ENCODE data around the gene PGPEP1.

Gene PGPEP1

GRCh38 chr19:18418029-18418482, 77.7 kb downstream of the PGPEP1 start:
- DNase-seq = peak; percentile 68

- DNase-seq = no peak
These were observed 78.2 kb downstream of the PGPEP1 start for GRCh38 chr19:18418483-18419194.

GRCh38 chr19:18419195-18419698, 78.8 kb downstream of the PGPEP1 start, which contains the start of gene SSBP4:
TSS of gene SSBP4 (plus strand) at chr19:18419398. CDS start at chr19:18419649, 251 bp downstream.
- DNase-seq = peak; percentile 94
